ENCODE data around the gene MED26.

The MED26 gene

DNA sequence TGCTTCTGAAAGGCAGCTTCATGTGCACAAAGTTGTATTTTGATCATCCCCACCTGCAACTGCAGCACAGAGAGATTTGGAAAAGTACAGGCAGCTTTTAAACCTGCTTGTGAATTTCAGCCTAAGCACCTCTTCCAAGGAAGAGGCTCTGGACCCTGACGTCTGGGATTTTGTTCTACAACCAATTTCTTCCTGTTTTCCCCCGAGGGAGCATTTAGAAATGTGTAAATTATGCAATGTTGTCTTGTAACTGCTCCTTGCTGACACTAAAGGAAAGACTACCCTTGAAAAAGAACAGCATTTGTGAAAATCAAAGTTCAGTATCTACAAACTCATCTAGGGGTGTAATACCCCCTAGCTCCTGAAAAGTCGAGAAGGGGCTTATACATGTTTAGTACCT lies 15.4 kb downstream of the MED26 start:
- DNase-seq (ENCODE audit: low read depth, low spot score): no peak

DNA sequence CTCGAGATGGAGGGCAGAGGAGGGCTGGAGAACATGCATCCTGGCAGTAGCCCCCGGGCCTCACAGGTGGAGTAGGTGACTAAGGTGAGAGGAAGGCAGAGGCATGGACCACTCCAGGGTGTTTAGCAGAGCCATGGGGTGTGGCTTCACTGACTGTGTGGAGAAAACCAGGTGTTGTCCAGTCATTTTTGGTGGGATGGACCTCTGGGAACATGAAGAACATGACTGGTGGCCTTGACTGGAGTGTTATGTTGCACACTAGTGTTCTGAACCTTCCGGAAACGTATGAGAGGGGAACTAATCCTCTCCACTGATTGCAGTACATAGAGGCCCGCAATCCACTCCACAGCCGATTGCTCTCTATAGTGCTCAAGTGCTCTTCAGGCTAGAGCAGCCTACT lies 16.9 kb downstream of the MED26 start:
- no peak for DNase-seq (ENCODE audit: low read depth, low spot score)

DNA sequence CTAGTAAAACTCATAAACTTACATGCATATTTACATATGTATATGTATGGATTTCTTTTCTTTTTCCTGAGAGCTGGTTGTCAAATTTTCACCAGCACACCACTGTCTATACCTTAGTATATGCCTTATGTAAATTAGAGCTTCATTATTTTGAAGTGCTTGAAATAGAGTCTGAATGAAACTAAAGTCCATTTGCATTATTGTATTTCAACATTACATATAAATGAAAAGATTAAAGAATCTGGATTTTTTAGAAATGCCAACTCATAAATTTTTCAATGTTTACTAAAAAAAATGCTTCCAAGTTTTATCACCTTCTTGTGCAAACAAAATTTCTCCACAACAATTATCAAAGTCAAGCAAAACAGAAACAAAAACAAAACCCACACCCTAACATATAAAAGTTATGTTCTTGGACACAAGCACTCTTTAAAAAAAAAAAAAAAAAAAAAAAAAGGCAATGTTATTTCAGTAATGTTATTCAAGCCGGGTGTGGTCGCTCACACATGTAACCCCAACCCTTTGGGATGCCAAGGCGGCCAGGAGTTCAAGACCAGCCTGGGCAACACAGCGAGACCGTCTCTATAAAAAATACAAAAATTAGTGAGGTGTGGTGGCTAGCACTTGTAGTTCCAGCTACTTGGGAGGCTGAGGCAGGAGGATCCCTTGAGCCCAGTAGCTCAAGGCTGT lies 18.3 kb downstream of the MED26 start:
- DNase-seq (ENCODE audit: low read depth, low spot score): no peak

DNA sequence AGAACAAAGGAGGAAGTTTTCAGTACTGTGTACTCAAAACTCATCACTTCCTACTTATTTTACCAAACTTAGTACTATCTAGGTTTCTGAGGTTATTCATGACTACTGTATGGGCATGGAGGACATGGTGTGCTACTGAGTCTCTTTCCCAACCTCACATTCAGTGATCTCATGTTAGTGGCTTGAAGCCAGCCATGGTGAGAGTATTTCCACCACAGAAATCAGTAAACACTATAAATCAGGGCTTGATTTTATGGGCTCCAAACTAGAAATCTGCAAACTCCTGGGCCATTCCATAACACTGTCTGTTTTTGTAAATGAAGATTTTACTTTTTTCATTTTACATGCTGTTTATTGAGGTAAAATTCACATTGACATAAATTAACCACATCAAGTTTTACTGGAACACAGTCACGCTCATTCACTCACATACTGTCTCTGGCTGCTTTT lies 19.7 kb downstream of the MED26 start:
- no peak for DNase-seq (ENCODE audit: low read depth, low spot score)

DNA sequence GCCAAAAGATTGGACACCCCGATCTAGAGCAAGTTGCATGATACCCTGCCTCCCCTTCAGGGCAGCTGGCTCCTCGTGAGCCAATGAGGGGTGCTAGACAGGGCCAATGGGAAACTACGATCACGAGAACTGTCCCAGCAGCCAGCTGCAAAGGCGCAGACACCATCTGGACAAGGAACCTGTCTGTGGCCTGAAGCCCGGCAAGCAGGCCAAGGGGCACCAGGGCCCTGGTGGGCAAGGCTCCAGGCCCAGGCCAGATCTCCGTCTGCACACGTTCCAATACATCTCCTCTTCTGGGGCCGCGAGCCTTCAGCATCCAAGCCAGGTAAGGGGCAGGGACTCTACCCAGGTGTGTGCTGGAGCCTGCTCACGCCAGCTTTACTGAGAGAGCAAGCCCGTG lies 20.2 kb downstream of the MED26 start:
- no peak for DNase-seq (ENCODE audit: low read depth, low spot score)

DNA sequence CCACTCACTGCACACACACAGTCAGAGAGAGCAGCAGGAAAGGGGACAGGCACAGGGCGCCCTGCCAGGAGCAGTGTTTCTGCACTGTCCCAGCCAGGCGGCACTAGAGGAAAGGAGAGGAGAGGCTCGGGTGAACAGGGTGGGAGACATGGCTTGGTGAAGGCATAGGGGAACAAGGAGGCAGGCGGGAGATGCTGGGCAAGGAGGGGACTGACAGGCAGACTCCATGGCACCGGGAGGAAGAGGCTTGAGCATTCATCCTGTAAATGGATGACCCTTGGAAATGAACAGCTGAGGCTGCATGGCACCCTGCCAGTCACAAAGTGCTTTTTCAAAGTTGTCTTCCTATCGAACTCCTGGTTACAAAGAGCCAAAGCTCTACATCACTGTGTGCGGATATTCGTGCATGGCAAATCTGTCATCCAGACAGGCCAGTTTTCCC lies 22.4 kb downstream of the MED26 start:
- DNase-seq (ENCODE audit: low read depth, low spot score): no peak

DNA sequence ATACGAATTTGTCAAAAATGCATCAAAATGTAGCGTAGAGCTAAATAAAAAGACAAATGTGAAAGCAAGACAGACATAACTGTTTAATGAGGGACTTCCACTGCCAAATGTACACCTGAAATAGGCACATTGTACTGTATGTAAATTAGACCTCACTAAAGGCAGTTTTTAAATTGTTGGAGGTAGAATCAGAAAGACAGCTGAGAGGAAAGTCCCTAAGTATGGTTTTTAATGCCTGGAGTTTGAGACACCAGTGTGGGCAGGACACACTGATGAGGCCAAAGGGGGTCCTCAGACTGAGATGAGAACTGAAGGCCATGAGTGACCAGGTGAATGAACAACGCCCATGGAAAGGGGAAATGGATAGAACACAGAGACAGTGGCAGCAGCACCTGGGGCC lies 22.9 kb downstream of the MED26 start:
- DNase-seq (ENCODE audit: low read depth, low spot score): no peak

DNA sequence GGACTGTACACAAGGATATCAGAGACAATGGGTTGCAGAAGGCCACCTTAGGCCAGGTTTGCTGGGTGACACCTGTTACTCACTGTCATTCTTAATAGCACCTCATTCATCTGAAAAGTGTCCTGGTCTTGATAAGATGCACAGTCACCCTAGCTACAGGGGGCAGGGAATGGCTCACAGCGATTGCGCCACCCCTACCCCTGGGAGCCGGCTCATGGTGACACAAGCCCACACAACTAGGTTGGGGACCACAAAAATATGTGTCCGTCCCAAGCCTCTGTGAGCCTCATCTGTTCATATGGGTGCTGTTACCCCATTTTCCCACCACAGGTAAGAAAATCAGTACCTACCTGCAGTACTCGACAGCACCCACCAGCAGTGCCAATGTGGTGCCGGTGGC lies 23.4 kb downstream of the MED26 start:
- no peak for DNase-seq (ENCODE audit: low read depth, low spot score)

DNA sequence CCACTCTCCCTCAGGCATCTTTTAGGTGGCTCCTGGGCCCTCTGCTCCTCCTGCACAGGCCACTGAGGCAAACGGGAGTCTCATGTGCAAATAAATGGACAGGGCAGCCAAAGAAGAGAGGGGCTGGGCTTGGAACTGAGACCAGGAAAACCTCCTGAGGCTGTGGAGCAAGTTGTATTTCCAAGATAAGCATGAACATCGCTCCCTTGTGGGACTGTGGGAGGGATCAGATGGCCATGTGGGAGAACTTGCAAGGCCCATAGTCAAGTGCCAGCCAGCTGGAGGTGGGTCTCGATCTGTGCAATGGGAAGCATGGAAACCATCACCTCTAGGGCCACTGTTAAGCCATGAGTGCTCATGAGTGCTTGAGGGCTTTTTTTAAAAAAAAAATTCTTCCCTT lies 24.9 kb downstream of the MED26 start:
- no peak for DNase-seq (ENCODE audit: low read depth, low spot score)

DNA sequence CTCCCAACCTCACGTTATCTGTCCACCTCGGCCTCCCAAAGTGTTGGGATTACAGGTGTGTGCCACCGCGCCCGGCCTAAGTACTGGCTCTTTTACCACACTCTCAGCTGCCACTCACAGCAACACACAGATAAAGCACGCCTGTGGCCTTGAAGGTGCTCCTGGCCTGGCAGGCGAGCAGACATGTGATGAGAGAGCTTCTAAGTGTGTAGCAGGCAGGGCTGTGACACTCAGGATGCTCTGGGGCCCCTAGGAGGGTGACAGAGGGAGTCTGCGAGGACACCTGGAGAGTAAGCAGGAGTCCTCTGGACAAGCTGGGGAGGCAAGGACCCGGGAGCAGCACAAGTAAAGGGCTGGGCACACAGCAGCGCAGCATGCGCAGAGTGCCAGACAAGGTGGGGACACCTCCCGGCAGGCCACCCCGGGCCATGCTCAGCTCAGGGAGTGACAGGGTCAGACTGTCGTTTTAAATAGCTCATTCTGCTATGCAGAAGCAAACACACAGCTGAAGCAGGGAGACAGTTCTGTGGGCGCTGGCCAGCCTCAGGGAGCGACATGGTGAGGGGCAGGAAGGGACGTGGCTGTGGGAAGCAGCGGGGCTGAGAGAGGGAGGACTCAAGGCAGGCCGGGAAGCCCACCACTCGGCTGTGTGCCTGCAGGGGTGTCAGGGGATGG lies 26.5 kb downstream of the MED26 start:
- DNase-seq (ENCODE audit: low read depth, low spot score): no peak

DNA sequence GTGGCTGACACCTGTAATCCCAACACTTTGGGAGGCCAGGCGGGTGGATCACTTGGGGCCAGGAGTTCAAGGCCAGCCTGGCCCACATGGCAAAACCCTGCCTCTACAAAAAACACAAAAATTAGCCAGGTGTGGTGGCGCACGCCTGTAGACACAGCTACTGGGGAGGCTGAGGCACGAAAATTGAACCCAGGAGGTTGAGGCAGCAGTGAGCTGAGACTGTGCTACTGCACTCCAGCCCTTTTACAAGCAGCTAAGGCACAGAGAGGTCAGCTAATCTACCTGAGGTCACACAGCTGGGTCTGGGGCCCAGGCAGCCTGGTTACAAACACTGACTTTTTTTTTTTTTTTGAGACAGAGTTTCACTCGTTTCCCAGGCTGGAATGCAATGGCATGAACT lies 27.2 kb downstream of the MED26 start:
- no peak for DNase-seq (ENCODE audit: low read depth, low spot score)

DNA sequence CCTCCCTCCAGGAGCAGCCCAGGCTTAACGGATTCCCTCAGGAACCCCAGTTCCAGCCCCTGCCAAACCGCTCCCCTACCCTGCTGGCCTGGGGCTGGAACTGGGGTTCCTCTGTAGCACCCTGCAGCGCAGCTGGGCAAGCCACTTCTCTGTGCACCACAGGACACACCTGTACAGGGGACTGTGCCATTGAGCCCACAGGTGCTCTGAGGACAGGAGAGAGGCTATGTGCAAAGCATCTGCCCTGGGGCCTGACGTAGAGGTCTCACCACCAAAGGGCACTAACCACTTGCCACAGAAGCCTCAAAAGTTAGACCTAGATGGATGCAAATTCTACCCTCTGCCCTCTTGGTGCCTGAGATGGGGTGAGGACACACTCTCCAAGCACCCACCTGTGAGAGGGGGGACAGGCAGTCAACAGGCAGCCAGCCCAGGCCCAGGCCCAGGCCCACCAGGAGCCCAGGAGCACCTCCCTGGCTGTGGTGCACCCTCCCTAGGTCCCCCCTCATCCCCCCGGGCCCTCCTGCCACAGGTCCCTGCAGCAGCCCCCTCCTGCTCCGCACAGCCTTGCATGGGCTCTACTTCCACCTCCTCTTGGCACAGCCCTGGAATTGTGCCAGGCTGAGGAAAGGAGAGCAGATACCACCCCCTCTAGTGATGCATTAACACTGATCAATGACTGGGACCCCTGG lies 28.2 kb downstream of the MED26 start:
- no peak for DNase-seq (ENCODE audit: low read depth, low spot score)

DNA sequence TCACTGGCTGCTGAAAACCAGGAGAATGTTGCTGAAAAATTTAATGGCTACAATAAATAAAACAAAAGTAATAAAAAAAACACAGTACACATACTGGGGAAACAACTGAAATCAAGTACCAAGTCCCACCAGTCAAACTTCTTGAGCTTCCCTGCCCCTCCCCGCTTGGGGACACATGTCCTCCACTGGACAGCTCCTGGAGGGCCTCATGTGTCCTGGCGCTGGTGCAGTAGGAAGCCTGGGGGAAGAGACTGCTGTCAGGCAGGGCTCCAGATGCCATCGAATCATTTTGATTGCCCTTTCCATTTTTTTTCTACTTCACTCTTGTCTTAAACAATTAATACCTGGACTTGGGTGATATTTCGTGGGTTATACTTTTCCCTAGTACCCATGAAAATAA lies 29.2 kb downstream of the MED26 start:
- no peak for DNase-seq (ENCODE audit: low read depth, low spot score)

DNA sequence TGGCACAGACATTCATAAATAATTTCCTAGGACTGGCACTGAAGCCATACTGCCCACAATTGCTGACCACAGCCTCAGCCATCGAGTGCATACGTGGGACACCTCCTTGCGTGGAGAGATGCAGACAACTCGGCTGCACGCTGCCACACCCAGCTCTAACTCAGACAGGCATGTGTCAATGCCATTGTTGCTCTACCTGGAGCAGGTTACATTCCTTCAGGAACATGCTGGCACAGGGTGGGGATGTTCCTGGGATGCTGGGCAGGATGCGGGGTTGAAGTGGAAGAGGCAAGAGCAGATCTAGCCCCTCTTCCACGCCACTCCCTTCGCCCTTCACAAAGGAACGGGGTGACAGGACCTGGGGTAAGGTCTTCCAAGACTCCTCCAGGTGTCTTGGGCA lies 31.6 kb downstream of the MED26 start:
- no peak for DNase-seq (ENCODE audit: low read depth, low spot score)

DNA sequence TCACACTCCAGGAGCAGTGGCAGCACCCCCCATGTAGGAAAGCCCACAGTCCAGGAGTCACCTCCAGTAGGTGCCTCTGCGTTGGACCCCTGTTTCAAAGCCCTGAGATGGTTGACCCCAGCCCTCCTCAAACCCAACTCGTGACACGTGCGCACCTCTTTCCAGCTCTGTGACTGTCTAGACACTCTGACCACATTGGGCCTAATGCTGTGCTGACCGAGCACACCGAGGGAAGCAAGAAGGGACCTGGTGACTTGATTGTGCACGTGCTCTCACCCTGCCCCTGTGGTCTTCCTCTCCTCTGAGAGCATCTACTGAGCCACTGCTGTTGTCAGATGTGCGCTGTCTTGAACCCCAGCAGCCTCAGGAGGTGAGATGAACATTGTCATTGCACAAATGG lies 32.9 kb downstream of the MED26 start:
- DNase-seq (ENCODE audit: low read depth, low spot score): no peak

DNA sequence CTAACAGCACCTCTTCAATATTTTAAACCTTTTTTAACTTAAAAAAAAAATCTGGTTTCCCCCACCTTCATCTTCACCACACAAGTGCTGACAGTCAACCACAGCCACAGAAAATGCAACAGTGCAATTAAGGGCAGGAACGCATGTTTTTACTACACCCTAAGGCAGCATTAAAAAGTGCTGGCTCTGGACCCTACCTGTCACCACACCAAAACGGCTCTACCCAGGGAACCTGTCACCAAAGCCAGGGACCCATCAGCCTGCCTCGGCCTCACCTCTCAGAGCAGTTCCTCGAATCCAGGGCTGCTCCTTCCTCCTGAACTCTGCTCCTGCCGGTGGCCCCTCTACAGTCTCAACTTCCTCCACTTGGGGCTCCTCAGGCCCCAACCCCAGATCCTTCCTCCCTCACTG lies 33.3 kb downstream of the MED26 start:
- no peak for DNase-seq (ENCODE audit: low read depth, low spot score)

DNA sequence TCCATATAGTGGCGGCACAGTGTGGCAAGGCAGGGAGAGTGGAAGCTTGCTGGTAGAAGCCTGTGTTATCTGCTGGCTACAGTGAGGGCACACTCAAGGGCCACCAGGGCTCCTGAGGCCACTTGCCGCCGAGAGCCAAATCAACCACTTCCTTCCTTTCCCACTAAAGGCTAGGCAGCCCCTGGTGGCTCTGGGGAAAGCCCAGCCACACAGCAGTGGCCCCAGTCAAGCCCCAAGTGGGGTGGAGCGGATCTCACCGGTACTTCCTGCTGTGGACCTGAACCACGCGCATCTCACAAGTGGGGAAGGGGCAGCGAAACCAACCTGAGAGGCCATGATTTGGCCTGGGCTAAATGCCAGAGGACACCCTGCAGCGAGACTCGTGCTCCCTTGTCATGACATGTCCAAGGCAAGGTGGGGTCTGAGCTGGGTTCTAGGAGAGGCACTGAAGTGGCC lies 33.8 kb downstream of the MED26 start:
- no peak for DNase-seq (ENCODE audit: low read depth, low spot score)

DNA sequence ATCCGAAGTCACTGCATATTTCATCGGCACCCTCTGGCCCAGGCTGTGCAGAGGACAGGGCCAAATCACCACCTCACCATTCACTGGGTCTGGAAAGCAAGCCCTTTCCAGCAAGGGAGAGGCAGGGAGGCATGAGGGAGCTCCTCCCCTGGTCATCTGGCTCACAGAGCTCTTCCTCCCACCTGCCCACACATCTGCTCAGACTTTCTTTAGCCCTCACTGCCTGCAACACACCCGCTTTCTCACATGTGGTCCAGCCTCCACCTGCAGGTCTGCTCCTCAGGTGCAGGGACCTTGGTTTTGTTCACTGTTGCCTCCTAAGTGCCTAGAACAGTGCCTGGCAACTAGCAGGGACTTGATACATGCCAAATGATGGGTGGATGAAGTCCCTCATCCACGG lies 34.8 kb downstream of the MED26 start:
- no peak for DNase-seq (ENCODE audit: low read depth, low spot score)

DNA sequence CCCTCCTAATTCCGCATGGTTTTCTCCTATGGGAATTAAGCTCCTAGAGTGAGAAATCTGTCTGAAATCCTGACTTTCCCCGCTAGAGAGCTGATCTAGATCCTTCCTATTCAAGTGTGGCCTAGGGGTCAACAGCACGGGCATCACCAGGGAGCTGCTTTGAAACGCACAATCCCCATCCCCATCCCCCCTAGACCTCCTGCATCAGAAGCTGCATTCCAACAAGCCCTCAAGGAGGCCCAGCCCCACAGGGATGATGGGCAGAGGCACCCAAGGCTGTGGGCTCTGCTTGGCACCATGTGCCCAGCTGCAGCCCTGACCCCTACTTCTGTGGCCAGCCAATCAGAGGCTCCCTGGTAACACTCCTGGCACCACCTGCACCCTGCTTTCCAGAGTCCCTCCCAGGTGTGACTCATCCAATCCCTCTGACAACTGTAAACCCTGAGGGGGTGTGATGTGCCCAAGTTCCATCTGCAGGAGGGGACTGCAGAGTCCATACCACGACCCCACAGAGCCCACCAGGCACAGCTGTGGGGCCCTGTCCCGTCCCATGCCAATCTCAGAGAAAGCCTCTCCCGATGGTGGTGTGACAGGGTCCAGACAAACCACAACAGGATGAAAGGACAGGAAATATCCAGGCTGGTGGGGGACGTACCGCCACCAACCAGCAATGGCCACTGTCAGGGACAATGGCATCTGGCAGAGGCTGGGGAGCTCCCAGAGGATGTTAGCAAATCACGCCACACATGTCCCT lies 36.0 kb downstream of the MED26 start:
- DNase-seq (ENCODE audit: low read depth, low spot score): no peak

DNA sequence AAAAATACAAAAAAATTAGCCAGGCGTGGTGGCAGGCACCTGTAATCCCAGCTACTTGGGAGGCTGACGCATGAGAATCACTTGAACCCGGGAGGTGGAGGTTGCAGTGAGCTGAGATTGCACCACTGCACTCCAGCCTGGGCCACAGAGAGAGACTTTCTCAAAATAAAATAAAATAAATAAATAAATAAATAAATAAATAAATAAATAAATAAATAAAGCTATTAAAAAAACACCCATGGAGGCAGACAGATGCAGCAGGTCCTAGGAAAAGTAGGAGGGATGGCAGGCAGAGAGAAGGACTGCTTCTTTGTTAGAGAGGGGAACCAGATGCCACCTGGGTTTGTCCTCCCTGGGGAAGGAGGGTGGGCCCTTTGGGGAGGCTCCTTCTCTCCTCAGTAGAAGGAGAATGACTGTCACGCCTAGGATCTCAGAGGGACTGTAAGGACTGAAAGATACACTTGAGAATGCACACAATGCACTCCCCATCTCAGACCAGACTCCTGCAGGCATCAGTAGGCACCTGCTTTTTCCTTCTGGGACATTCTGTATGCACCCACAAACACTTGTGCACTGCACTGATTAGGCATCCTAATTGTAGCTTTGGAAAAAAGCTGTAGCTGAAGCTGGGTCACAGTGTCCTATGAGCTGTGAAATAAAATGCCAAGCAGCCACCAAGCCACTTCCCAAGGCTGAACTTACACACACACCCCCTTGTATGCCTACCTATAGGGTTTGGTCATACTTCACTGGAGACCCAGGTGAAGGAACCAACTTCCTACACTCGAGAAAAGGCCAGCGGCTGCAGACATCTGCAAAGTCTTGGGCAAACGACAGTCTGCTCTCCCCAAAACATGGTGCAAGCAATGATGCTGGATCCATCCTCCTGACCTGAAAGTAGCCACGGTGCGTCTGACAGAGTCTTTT lies 36.9 kb downstream of the MED26 start:
- DNase-seq (ENCODE audit: low read depth, low spot score): no peak

DNA sequence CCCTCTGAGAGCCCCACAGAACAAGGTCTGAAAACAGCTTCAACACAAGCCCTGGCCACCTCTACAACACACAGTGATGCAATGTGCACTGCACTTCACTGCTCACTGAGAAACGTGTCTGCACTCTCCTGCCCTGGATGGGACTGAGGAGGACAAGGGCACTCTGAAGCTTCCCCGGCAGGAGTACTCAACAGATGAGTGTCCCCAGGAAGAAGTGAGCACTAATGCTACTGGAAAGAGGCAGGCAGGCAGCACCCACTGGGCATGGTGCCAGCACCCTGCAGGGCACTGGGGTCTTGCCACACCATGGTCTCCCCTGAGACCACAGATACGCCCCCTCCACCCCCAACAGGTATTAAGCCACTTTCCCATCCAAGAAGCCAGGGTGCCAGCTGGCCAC lies 38.1 kb downstream of the MED26 start:
- DNase-seq (ENCODE audit: low read depth, low spot score): no peak
